Nephron (organoid): ENCODE results near the gene XK.

ENCODE experiments used
- H3K27ac Mint-ChIP-seq, 3 experiments: 2 replicates each; pipeline ENCODE4 v1.8.0; 2020; ENCODE audit warnings: mixed read lengths in 3 of 3, mild to moderate bottlenecking in 2 of 3, moderate library complexity in 1 of 3
- H3K27me3 Mint-ChIP-seq: 2 replicates; pipeline ENCODE4 v1.8.0; 2021; ENCODE audit warnings: low read depth, mild to moderate bottlenecking, moderate library complexity, mixed read lengths
- H3K36me3 Mint-ChIP-seq: 2 replicates; pipeline ENCODE4 v1.8.0; 2020; ENCODE audit warnings: low read depth, mixed read lengths
- H3K4me1 Mint-ChIP-seq: 2 replicates; pipeline ENCODE4 v1.8.0; 2020; ENCODE audit warnings: mixed read lengths
- H3K4me3 Mint-ChIP-seq, 3 experiments: 2 replicates each; pipeline ENCODE4 v1.8.0; 2020; ENCODE audit warnings: mild to moderate bottlenecking in 3 of 3, mixed read lengths in 3 of 3, moderate library complexity in 2 of 3
- H3K9me3 Mint-ChIP-seq: 2 replicates; pipeline ENCODE4 v1.8.0; 2020; ENCODE audit warnings: mixed read lengths
- TF ChIP-seq, protein P1 (sequence below), 3 experiments: fragments of 200-600 bp; sonication (generic); IDR thresholded peaks; one replicate each; pipeline ENCODE4 v1.5.0; 2021; ENCODE audit warnings: antibody characterized with exemption in 3 of 3; ENCODE audit not compliant: unreplicated experiment in 3 of 3

Gene XK, protein sequence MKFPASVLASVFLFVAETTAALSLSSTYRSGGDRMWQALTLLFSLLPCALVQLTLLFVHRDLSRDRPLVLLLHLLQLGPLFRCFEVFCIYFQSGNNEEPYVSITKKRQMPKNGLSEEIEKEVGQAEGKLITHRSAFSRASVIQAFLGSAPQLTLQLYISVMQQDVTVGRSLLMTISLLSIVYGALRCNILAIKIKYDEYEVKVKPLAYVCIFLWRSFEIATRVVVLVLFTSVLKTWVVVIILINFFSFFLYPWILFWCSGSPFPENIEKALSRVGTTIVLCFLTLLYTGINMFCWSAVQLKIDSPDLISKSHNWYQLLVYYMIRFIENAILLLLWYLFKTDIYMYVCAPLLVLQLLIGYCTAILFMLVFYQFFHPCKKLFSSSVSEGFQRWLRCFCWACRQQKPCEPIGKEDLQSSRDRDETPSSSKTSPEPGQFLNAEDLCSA

DNA sequence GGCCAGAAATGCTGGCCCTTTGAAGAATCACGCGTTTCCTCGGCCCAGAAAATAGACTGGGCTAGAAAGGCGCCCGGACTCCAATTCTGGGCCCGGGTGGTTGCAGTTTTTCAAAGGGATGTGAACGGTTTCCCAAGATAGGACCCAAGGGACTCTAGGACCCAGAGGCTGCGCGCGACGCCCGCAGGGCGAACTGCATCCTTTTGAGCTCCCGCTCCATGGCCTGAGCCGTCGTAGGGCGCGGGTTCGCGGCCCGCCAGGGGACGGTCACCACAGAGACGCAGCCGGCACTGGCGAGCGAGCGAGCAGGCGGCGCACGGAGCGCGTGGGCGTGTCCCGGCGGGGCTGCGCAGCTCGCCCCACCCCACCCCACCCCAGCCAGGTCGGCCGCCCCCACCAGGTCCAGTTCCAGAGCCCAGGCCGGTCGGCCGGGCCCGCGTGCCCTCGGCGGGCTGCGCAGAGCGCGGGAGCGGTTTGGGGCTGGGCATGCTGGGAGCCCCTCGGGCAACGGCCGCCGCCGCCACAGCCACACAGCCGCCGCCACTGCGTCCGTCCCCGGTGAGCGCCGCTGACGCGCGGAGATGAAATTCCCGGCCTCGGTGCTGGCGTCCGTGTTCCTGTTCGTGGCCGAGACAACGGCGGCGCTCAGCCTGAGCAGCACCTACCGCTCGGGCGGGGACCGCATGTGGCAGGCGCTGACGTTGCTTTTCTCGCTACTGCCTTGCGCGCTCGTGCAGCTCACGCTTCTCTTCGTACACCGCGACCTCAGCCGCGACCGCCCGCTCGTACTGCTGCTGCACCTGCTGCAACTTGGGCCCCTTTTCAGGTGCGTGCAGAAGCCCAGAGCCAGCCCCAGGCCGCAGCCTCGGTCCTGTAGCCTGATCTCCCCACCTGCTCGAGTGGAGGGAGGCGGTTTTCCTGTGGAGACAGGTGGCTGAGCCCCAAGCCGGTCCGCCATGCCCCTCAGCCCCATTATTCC is at the start of gene XK:
Gene XK, plus strand, starts transcription at position 411 of the 979 bp plus-strand sequence. Its CDS starts 171 bp downstream, at position 582.
- Mint-ChIP-seq H3K27ac (peak within 1 kb of the TSS in 1 of 3 experiments; percentile 21), H3K36me3 (no peaks in the 10 kb centered on the region), H3K9me3 (no peaks in the 10 kb centered on the region), H3K4me3 (peak within 1 kb of the TSS; percentile 76 to 79 (median 78)), H3K27me3 (peaks cover 5% of the 10 kb centered on the region), H3K4me1 (peaks cover 10% of the 10 kb centered on the region)
- TF ChIP-seq, protein P1, sequence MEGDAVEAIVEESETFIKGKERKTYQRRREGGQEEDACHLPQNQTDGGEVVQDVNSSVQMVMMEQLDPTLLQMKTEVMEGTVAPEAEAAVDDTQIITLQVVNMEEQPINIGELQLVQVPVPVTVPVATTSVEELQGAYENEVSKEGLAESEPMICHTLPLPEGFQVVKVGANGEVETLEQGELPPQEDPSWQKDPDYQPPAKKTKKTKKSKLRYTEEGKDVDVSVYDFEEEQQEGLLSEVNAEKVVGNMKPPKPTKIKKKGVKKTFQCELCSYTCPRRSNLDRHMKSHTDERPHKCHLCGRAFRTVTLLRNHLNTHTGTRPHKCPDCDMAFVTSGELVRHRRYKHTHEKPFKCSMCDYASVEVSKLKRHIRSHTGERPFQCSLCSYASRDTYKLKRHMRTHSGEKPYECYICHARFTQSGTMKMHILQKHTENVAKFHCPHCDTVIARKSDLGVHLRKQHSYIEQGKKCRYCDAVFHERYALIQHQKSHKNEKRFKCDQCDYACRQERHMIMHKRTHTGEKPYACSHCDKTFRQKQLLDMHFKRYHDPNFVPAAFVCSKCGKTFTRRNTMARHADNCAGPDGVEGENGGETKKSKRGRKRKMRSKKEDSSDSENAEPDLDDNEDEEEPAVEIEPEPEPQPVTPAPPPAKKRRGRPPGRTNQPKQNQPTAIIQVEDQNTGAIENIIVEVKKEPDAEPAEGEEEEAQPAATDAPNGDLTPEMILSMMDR (IDR thresholded peaks at IDR 0.05; ENCODE audit: unreplicated experiment in 3 of 3) = no peak

DNA sequence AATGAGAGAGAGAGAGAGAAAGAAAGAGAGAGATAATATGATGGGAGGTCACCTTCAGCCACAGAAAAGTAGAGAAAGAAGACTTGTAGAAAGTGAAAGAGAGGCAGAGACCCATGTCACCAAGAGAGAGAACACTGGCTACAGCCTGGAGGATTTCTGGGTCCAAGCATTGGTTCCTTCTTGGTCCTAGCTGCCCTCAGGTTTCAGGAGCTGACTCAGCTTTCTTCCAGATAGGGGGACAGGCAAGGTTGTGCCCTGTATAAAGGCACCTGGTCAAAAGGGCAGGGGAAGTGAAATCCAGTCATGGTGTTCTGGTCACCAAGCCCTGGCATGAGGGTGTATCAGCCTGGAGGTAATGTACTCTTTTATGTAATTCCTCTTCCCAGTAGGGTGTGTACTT is 47.5 kb upstream of the XK start:
- no peaks in the 10 kb centered on the region for H3K27me3 Mint-ChIP-seq
- TF ChIP-seq, protein P1 (IDR thresholded peaks at IDR 0.05; ENCODE audit: unreplicated experiment in 3 of 3) = no peak
- H3K27ac Mint-ChIP-seq = no peak overlapping the region
- H3K4me1 Mint-ChIP-seq = no peaks in the 10 kb centered on the region
- H3K9me3 Mint-ChIP-seq = peaks cover 10% of the 10 kb centered on the region
- no peaks in the 10 kb centered on the region for H3K36me3 Mint-ChIP-seq
- H3K4me3 Mint-ChIP-seq = no peak overlapping the region

DNA sequence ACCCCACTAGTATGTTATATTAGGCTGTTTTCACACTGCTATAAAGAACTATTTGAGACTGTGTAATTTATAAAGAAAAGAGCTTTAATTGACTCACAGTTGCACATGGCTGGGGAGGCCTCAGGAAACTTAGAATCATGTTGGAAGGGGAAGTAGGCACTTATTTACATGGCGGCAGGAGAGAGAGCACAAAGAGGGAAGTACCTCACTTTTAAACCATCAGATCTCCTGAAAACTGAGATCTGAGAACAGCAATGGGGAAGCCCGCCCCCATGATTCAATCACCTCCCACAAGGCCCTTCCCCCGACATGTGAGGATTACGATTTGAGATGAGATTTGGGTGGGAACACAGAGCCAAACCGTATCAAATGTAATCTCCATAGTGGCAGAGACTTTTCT is 45.4 kb upstream of the XK start:
- TF ChIP-seq, protein P1 (IDR thresholded peaks at IDR 0.05; ENCODE audit: unreplicated experiment in 3 of 3) = no peak
- H3K4me3 Mint-ChIP-seq = no peak overlapping the region
- H3K9me3 Mint-ChIP-seq = peaks cover 2% of the 10 kb centered on the region
- H3K27me3 Mint-ChIP-seq = no peaks in the 10 kb centered on the region
- H3K27ac Mint-ChIP-seq = no peak overlapping the region
- H3K36me3 Mint-ChIP-seq = no peaks in the 10 kb centered on the region
- H3K4me1 Mint-ChIP-seq = no peaks in the 10 kb centered on the region

DNA sequence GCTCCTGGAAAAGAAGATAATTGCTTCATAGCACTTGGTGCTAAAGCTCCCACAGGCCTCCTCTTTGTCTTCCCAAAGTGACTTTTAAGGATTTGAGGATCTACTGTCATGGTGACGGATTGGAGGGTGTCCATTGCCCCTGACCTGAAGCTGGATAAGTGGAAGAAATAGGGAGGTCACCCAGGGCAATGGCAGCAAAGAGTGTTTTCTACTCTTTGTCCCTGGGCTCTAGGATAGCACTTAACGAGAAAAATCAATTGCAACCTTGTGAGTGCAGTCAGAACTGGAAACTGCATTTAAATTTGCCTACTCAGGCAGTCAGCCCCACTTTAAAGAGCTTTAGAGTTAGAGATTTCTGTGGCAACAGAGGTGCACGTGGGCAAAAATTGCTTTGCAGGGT is 43.7 kb upstream of the XK start:
- H3K36me3 Mint-ChIP-seq = no peaks in the 10 kb centered on the region
- H3K4me1 Mint-ChIP-seq = no peaks in the 10 kb centered on the region

DNA sequence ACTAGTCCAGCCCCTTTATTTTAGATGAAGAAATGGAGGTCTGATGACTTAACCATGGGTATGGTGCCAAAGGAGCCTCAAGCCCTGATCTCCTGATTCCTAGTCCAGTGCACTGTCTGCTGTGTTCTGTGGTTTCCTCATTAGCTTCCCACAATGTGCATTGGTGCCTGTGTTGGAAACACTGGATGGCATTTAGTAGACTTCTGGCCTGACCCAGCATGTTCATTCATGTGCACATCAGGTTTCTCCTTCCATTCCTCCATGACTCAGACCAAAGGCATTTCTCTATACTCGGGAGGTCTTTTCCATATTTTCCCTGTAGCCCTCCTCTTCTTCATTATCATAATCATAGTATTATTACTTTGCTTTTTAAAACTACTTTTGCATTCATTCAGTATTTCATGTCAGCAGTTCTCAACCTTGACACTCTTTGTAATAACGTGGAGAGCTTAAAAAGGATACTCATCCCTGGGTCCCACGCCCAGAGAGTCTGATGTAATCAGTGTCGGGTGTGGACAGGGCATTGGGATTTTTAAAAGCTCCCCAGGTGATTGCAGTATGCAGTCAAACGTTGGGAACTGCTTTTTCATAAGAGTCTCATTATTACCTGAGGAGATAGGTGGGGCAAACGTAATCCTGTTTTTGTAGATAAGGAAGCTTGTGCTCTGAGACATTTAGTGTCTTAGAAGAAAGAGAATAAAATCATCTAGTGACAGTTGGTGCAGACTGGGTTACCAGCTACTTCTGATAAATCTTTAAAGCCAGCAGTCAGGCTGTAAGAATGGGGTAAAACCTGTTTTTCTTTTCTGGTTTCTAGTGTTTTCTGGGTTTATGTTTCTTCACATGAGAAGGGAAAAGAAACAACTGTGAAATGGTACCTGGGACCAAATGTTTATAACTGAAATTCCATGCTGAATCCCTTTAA is 40.9 kb upstream of the XK start:
- H3K27me3 Mint-ChIP-seq = no peaks in the 10 kb centered on the region
- no peak overlapping the region for H3K27ac Mint-ChIP-seq
- H3K4me1 Mint-ChIP-seq = no peaks in the 10 kb centered on the region
- peaks cover 3% of the 10 kb centered on the region for H3K9me3 Mint-ChIP-seq
- no peaks in the 10 kb centered on the region for H3K36me3 Mint-ChIP-seq
- no peak overlapping the region for H3K4me3 Mint-ChIP-seq
- TF ChIP-seq, protein P1 (IDR thresholded peaks at IDR 0.05; ENCODE audit: unreplicated experiment in 3 of 3) = no peak

More for the DNA sequence above, 43.7 kb upstream of the XK start:
- Mint-ChIP-seq H3K27ac (no peak overlapping the region), H3K27me3 (no peaks in the 10 kb centered on the region), H3K4me3 (no peak overlapping the region), H3K9me3 (peaks cover 2% of the 10 kb centered on the region)
- TF ChIP-seq, protein P1 (IDR thresholded peaks at IDR 0.05; ENCODE audit: unreplicated experiment in 3 of 3) = no peak
